Measurements from ENCODE around the gene ETFB. TPM values are rescaled to one million over a fixed set of nuclear protein-coding genes. Genes with fewer than 3 reads are reported as not detected.

ETFB gene
- total RNA-seq, 1 experiment from 2014 or later: 140 TPM

GRCh38 chr19:51354742-51355148, 11.4 kb downstream of the ETFB start:
- H3K9me2 ChIP-seq (ENCODE audit: insufficient read depth): no peaks in the 10 kb centered on the region
- no peak overlapping the region for H3K4me3 ChIP-seq (replicated peaks in 1 of 2; ENCODE audit: low read depth in 1 of 2, low read length in 2 of 2)
- H3K27ac ChIP-seq (ENCODE audit: low read depth, low read length): no peak overlapping the region
- no peaks in the 10 kb centered on the region for H3K9me3 ChIP-seq (ENCODE audit: control insufficient read depth in 1 of 2, insufficient read depth in 1 of 2, low read depth in 1 of 2, low read length in 2 of 2)
- peaks cover 0 to 10% of the 10 kb centered on the region in 2 experiments; a peak in 1 of 4 replicates for H3K36me3 ChIP-seq (ENCODE audit: control insufficient read depth in 1 of 2, insufficient read depth in 2 of 2, low read length in 2 of 2)
- no TSS peak for BruUV-seq (replicated peaks)
- H4K20me1 ChIP-seq (ENCODE audit: insufficient read depth): no peaks in the 10 kb centered on the region
- H3K9ac ChIP-seq (ENCODE audit: low read length): no peak overlapping the region
- DNase-seq (ENCODE audit: low read depth, low spot score) (no peak), ATAC-seq (no peak)
- no peak overlapping the region for H2AFZ ChIP-seq (ENCODE audit: low read depth, low read length, poor library complexity, severe bottlenecking)
- no peak overlapping the region for H3K4me2 ChIP-seq (ENCODE audit: low read length)
- peaks cover 13% of the 10 kb centered on the region; the same call in 1 of the 2 replicates for H3K79me2 ChIP-seq (ENCODE audit: insufficient read depth, low read length)
- peaks cover 15 to 32% of the 10 kb centered on the region in 2 experiments for H3K4me1 ChIP-seq (ENCODE audit: control insufficient read depth in 1 of 2, insufficient read depth in 2 of 2, low read length in 2 of 2)
- ChIA-PET POLR2A (no interaction called here), RAD21 (ENCODE audit: low non-redundant PET in 1 of 2, low total read pairs in 2 of 2, uncharacterized antibody in 2 of 2, unreplicated experiment in 2 of 2) (no interaction called here), CTCF (no interaction called here)
- H3K27me3 ChIP-seq (ENCODE audit: insufficient read depth, low read length): no peaks in the 10 kb centered on the region
- no peak for TF ChIP-seq ZFX (IDR thresholded peaks at IDR 0.05)
- no peak for TF ChIP-seq POLR2AphosphoS5 (IDR thresholded peaks at IDR 0.05; ENCODE audit: low read depth, low read length)
- TF ChIP-seq MAX (IDR thresholded peaks at IDR 0.05): no peak
- TF ChIP-seq FOSL1 (IDR thresholded peaks at IDR 0.05; ENCODE audit: low read depth): no peak
- intact Hi-C loops (cut with micrococcal nuclease): no loop called here

GRCh38 chr19:51354103-51354741, 12.0 kb downstream of the ETFB start:
- CTCF ChIA-PET: no interaction called here
- H3K79me2 ChIP-seq (ENCODE audit: insufficient read depth, low read length): peaks cover 13% of the 10 kb centered on the region; the same call in 1 of the 2 replicates
- POLR2A ChIA-PET: no interaction called here
- ATAC-seq (no peak), DNase-seq (ENCODE audit: low read depth, low spot score) (no peak)
- intact Hi-C loops (cut with micrococcal nuclease): no loop called here
- H3K36me3 ChIP-seq (ENCODE audit: control insufficient read depth in 1 of 2, insufficient read depth in 2 of 2, low read length in 2 of 2): peaks cover 3 to 14% of the 10 kb centered on the region in 2 experiments; a peak in 1 of 4 replicates
- H3K9me3 ChIP-seq (ENCODE audit: control insufficient read depth in 1 of 2, insufficient read depth in 1 of 2, low read depth in 1 of 2, low read length in 2 of 2): no peaks in the 10 kb centered on the region
- H4K20me1 ChIP-seq (ENCODE audit: insufficient read depth): no peaks in the 10 kb centered on the region
- no peaks in the 10 kb centered on the region for H3K9me2 ChIP-seq (ENCODE audit: insufficient read depth)
- H3K4me3 ChIP-seq (replicated peaks in 1 of 2; ENCODE audit: low read depth in 1 of 2, low read length in 2 of 2): no peak overlapping the region
- H3K4me1 ChIP-seq (ENCODE audit: control insufficient read depth in 1 of 2, insufficient read depth in 2 of 2, low read length in 2 of 2): peaks cover 10 to 27% of the 10 kb centered on the region in 2 experiments
- BruUV-seq (replicated peaks): no TSS peak
- H3K27ac ChIP-seq (ENCODE audit: low read depth, low read length): no peak overlapping the region
- no peak overlapping the region for H2AFZ ChIP-seq (ENCODE audit: low read depth, low read length, poor library complexity, severe bottlenecking)
- H3K27me3 ChIP-seq (ENCODE audit: insufficient read depth, low read length): no peaks in the 10 kb centered on the region
- no peak overlapping the region for H3K4me2 ChIP-seq (ENCODE audit: low read length)
- TF ChIP-seq FOSL1 (IDR thresholded peaks at IDR 0.05; ENCODE audit: low read depth): no peak
- no peak for TF ChIP-seq ZNF274 (IDR thresholded peaks at IDR 0.05; ENCODE audit: low read depth, low read length)
- no peak for TF ChIP-seq SRF (IDR thresholded peaks at IDR 0.05; ENCODE audit: low read depth)
- no peak for TF ChIP-seq TCF7L2 (IDR thresholded peaks at IDR 0.05; ENCODE audit: borderline replicate concordance, extremely low read depth, insufficient read depth, insufficient read length)
- no peak for TF ChIP-seq POLR2AphosphoS5 (IDR thresholded peaks at IDR 0.05; ENCODE audit: low read depth, low read length)
- no peak for TF ChIP-seq RAD21 (IDR thresholded peaks at IDR 0.05; ENCODE audit: low read depth)
- no peak for TF ChIP-seq POLR2A (IDR thresholded peaks at IDR 0.05; ENCODE audit: borderline replicate concordance, extremely low read depth, insufficient read depth, insufficient read length)
- no peak for TF ChIP-seq ZFX (IDR thresholded peaks at IDR 0.05)
- TF ChIP-seq SP1 (IDR thresholded peaks at IDR 0.05; ENCODE audit: low read depth): no peak
- no peak overlapping the region for H3K9ac ChIP-seq (ENCODE audit: low read length)
- RAD21 ChIA-PET (ENCODE audit: low non-redundant PET in 1 of 2, low total read pairs in 2 of 2, uncharacterized antibody in 2 of 2, unreplicated experiment in 2 of 2): no interaction called here

Data from HCT116 (cell line).